GM12878 (cell line): ENCODE data around the gene SLC34A1. TPM values are rescaled to one million over a fixed set of nuclear protein-coding genes. Genes with fewer than 3 reads are reported as not detected.

Experiments
- ATAC-seq: fragments of 200-7000 bp; cut with Tn5 transposase; 3 replicates; pipeline ENCODE4 v1.9.1; 2020; ENCODE audit warnings: mild to moderate bottlenecking, moderate library complexity
- BruUV-seq: library from RNA; stranded (reverse); fragments of 400-500 nt; replicated peaks from 2 replicates; lab custom pipeline; 2021; lab: Mats Ljungman, UMichigan
- CTCF ChIA-PET: fragments of 300-600 bp; sonication (Branson Sonifier 250); formaldehyde crosslinking; extraction: SDS; loops from one replicate; lab custom pipeline; 2021; ENCODE audit warnings: inconsistent platforms; lab: Yijun Ruan, JAX
- POLR2A ChIA-PET: fragments of 350-600 bp; formaldehyde crosslinking; extraction: SDS; loops from one replicate; lab custom pipeline; 2021; ENCODE audit warnings: inconsistent platforms; lab: Charles Lee
- RAD21 ChIA-PET: fragments of 300-600 bp; sonication (Branson Sonifier 250); formaldehyde crosslinking; loops from one replicate; lab custom pipeline; 2023; ENCODE audit warnings: antibody characterized with exemption; ENCODE audit not compliant: unreplicated experiment; lab: Charles Lee
- SMC1A ChIA-PET: fragments of 300-600 bp; sonication (Branson Sonifier 250); formaldehyde crosslinking; loops from one replicate; lab custom pipeline; 2023; ENCODE audit not compliant: unreplicated experiment, uncharacterized antibody; lab: Charles Lee
- DNase-seq: peaks from one replicate; pipeline ENCODE4 v3.0.0-alpha.2; 2011; ENCODE audit warnings: low read depth, low spot score
- FAIRE-seq: peaks from 3 replicates; lab custom pipeline; 2011; peaks lifted over from hg19 to GRCh38; lab: Jason Lieb, UNC
- H2AFZ ChIP-seq: 2 replicates; pipeline ENCODE4 v1.6.0; 2011; ENCODE audit warnings: low read depth, low read length, control low read depth; ENCODE audit not compliant: control insufficient read depth
- H3K27ac ChIP-seq: 2 replicates; pipeline ENCODE4 v1.5.1; 2011; ENCODE audit warnings: control low read depth; ENCODE audit not compliant: control insufficient read depth, insufficient read depth
- H3K27me3 ChIP-seq, 2 experiments: replicated peaks in 1 of 2; 2 replicates each; pipeline versions ENCODE4 v1.6.0 to v1.6.1; 2011; ENCODE audit warnings: low read length in 1 of 2; ENCODE audit not compliant: control insufficient read depth in 2 of 2, insufficient read depth in 2 of 2
- H3K36me3 ChIP-seq, 2 experiments: 2 replicates each; pipeline ENCODE4 v1.5.1; 2011; ENCODE audit warnings: low read length in 1 of 2; ENCODE audit not compliant: control insufficient read depth in 2 of 2, insufficient read depth in 2 of 2
- H3K4me1 ChIP-seq: 2 replicates; pipeline ENCODE4 v1.6.1; 2011; ENCODE audit warnings: mild to moderate bottlenecking, low read length, moderate library complexity, mixed read lengths; ENCODE audit not compliant: control insufficient read depth, insufficient read depth
- H3K4me2 ChIP-seq: 2 replicates; pipeline ENCODE4 v1.6.0; 2011; ENCODE audit warnings: control low read depth; ENCODE audit not compliant: control insufficient read depth, insufficient read depth
- H3K4me3 ChIP-seq: fragments of 200-600 bp; sonication (generic); 2 replicates; pipeline ENCODE4 v1.5.1; 2016
- H3K79me2 ChIP-seq: 2 replicates; pipeline ENCODE4 v1.6.0; 2011; ENCODE audit warnings: low read length; ENCODE audit not compliant: control insufficient read depth, insufficient read depth
- H3K9ac ChIP-seq: 2 replicates; pipeline ENCODE4 v1.8.0; 2011; ENCODE audit warnings: low read length, control low read depth, mixed read lengths; ENCODE audit not compliant: control insufficient read depth, insufficient read depth
- H3K9me3 ChIP-seq: replicated peaks from 3 replicates; pipeline ENCODE4 v1.5.1; 2011; ENCODE audit warnings: mild to moderate bottlenecking, low read length; ENCODE audit not compliant: control insufficient read depth, insufficient read depth
- H4K20me1 ChIP-seq: 2 replicates; pipeline ENCODE4 v1.6.0; 2011; ENCODE audit not compliant: control insufficient read depth, insufficient read depth
- KDM1A ChIP-seq: fragments of 200-600 bp; sonication (generic); IDR thresholded peaks from 2 replicates; pipeline ENCODE4 v1.6.1; 2016; ENCODE audit warnings: borderline replicate concordance
- NFIC ChIP-seq: IDR thresholded peaks from 2 replicates; pipeline ENCODE4 v1.6.1; 2012; ENCODE audit warnings: low read depth, mild to moderate bottlenecking, inconsistent platforms, low read length, moderate library complexity
- PBX3 ChIP-seq: IDR thresholded peaks from 2 replicates; pipeline ENCODE4 v1.6.1; 2011; ENCODE audit warnings: mild to moderate bottlenecking, low read depth, low read length, moderate library complexity; ENCODE audit not compliant: insufficient replicate concordance
- SPI1 ChIP-seq: IDR thresholded peaks from 2 replicates; pipeline ENCODE4 v1.6.1; 2011; ENCODE audit warnings: low read depth, mild to moderate bottlenecking, low read length, moderate library complexity, borderline replicate concordance; ENCODE audit not compliant: insufficient read depth
- WGBS: methylation state at CpG from one replicate; pipeline ENCODE4 v1.1.6; 2016; ENCODE audit warnings: low lambda C conversion rate; ENCODE audit not compliant: insufficient replicate concordance, insufficient coverage; ENCODE audit errors: missing lambda C conversion rate; 5-methylcytosine and 5-hydroxymethylcytosine counted together
- in situ Hi-C: fragments of 300-500 bp; cut with MboI; formaldehyde crosslinking; loops from 9 replicates; pipeline ENCODE4 v1.14.3; 2018; ENCODE audit warnings: mixed read lengths
- intact Hi-C: fragments of 100-400 bp; cut with micrococcal nuclease; formaldehyde crosslinking; loops from one replicate; pipeline ENCODE4 v1.14.2; 2022; ENCODE audit not compliant: unreplicated experiment
- polyA plus RNA-seq, 11 experiments: library from polyadenylated mRNA; depleted of rRNA in 4 of 11; unstranded in 6 of 11; stranded (reverse) in 5 of 11; fragments of >200 nt; fragmentation: Nextera tagmentation in 4 of 11; fragmentation: Illumina TruSeq in 1 of 11; extraction: Ambion mirVana in 4 of 11; extraction: Trizol in 1 of 11; gene quantifications; 1 replicate in 1 of 11; 2 replicates in 10 of 11; pipeline versions ENCODE4 v1.2.1 to v1.2.3, GENCODE V29; 2011 to 2016; ENCODE audit warnings: inconsistent platforms in 2 of 11, missing spikeins in 2 of 11, low read depth in 1 of 11
- total RNA-seq, 4 experiments: library from RNA; depleted of rRNA in 3 of 4; stranded (reverse); fragments of >200 nt in 3 of 4; fragmentation: Illumina TruSeq in 1 of 4; extraction: Trizol in 1 of 4; gene quantifications; 2 replicates each; pipeline versions ENCODE4 v1.2.1 to v1.2.3, GENCODE V29; 2013 to 2021

The SLC34A1 gene
- total and polyA plus RNA-seq, 10 of the 15 experiments (the other 5 are each of a cell fraction or from before 2014, with no cell fraction given): 0.03 to 0.14 (median 0.09) TPM; not detected in 2

- ChIA-PET RAD21 (interaction anchor here (0.9 to 11.0 kb wide), 3 partner anchors 11 to 78 kb away, joined by 3 to 288 read pairs (median 4); partner anchors contain the start of gene PRR7), SMC1A (interaction anchor here (0.6 to 7.5 kb wide), 4 partner anchors 10 to 33 kb away, joined by 3 to 64 read pairs (median 24); partner anchors contain the start of gene PFN3), POLR2A (interaction anchor here (9.4 to 13.4 kb wide), 3 partner anchors 9 to 26 kb away, joined by 107 to 358 read pairs (median 174); partner anchors contain the start of genes F12, PFN3 and PRR7), CTCF (interaction anchor here (0.8 to 13.2 kb wide), 5 partner anchors 9 to 34 kb away, joined by 3 to 188 read pairs (median 15); partner anchors contain the start of gene PFN3)
- TF ChIP-seq NFIC (no peak), SPI1 (no peak), KDM1A (no peak), PBX3 (no peak)
- in situ Hi-C loops (no loop called here), intact Hi-C loops (no loop called here)
- peaks cover 15% of the 10 kb centered on the region for H3K4me1 ChIP-seq
- WGBS: 36% methylated on average over 2 of the region's 2 CpGs
- H3K4me2 ChIP-seq: no peak overlapping the region
- FAIRE-seq (no peak), ATAC-seq (no peak), DNase-seq (no peak)
- H3K9ac ChIP-seq: no peak overlapping the region
- H3K4me3 ChIP-seq: no peak overlapping the region
- no peaks in the 10 kb centered on the region for H3K9me3 ChIP-seq
- no peaks in the 10 kb centered on the region for H3K27me3 ChIP-seq
- H3K79me2 ChIP-seq: peaks cover 21% of the 10 kb centered on the region
- no peaks in the 10 kb centered on the region for H4K20me1 ChIP-seq
- H2AFZ ChIP-seq: no peak overlapping the region
- H3K36me3 ChIP-seq: no peaks in the 10 kb centered on the region
- H3K27ac ChIP-seq: no peak overlapping the region
- BruUV-seq: no TSS peak
These were observed 39.4 kb downstream of the SLC34A1 start for GRCh38 chr5:177423671-177424070.
